Breast epithelium (tissue), 3 donors: ENCODE measurements around the gene COLQ.

Source experiments
- CTCF ChIP-seq, 3 donors: fragments of 450-650 bp; IDR thresholded peaks; one replicate each; pipeline ENCODE4 v1.5.1; 2016 to 2017; ENCODE audit warnings: antibody characterized with exemption in 3 of 3, mild to moderate bottlenecking in 3 of 3, moderate library complexity in 3 of 3
- POLR2A ChIP-seq: fragments of 450-650 bp; IDR thresholded peaks from one replicate; pipeline ENCODE4 v1.6.1; 2016; ENCODE audit warnings: antibody characterized with exemption, mild to moderate bottlenecking, moderate library complexity

GRCh38 chr3:15514663-15515340, 6.7 kb downstream of the COLQ start:
- TF ChIP-seq CTCF (IDR thresholded peaks at IDR 0.05) (no peak), POLR2A (no peak)
